HL-60/S4 treated with retinoic acid at 250 ng/mL for 4 days and 3 days (cell line): Measurements from ENCODE around the gene VWCE.

Source experiments
- in situ Hi-C: fragments of 300-500 bp; cut with MboI; formaldehyde crosslinking; loops from 2 replicates; pipeline ENCODE4 v1.7.0; 2022; ENCODE audit warnings: low sequenced_read_pairs

The VWCE gene

DNA sequence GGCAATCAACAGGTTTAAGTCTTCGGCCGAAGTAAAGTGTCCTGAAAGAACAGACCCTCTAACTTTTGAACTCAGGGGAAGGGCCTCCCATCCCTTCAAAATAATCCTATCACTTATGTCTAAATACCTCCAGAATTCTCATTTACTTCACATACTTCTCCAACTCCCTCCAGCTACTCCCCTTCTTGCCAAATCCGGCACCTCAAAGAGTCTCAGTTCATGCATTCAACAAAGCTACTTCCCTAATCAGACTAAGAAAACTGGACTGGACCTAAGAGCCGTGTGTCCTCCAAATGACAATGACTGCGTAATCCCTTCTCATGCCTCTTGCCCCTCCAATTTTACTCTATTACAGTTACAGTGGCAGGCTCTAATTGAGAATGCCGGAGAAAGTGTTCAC is 36.5 kb upstream of the VWCE start:
- in situ Hi-C loops, result no loop called here

DNA sequence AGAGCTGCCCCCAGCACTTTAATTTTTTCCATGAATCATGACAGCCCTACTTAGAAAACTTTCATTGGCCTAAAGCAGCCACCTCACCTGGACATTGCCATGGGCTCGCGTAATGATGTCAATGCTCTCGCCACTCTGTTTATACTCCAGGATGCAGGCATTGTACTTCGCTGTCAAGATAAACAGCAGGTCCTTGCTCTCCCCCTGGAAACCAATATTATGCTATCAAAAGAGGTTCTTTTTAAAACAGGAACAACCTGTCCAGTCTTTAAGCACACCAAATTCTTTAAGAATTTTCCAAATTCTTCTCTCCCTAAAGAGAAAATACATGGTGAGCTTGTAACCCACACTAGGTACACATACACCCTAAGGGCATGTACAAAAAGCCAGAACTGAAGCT is 34.8 kb upstream of the VWCE start:
- in situ Hi-C loops, result no loop called here

DNA sequence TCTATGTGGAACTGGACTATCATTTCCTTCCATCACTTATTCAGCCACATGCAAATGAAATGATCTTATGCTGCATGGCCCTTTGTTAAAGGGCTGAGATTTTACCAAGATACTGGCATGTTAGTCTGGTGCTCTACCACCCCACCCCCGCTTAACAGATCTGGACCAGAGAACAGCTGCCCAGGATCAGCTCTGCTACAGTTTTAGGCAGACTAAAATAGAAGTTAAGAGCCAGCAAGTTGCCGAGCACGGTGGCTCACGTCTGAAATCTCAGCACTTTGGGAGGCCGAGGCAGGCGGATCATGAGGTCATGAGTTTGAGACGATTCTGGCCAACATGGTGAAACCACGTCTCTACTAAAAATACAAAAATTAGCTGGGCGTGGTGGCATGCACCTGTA is 33.2 kb upstream of the VWCE start:
- in situ Hi-C loops, result no loop called here

DNA sequence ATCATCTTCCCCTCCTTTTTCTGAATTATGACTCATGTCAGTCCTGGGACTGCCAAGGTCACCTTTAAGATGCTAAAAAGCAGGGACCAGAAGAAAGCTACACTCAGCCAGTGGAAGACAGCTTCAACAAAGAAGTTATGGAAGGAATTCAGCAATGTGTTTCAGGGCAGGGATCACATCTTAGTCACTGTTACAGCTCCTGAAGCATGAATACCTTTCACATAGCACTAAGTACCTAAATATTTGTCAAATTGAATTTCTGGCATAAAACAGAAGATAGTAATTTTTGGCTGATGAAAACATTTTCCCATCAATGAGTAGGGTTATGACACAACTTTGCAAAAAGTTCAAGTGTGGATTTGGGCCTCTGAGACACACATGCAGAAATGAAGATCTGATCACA is 32.6 kb upstream of the VWCE start:
- in situ Hi-C loops, result no loop called here

DNA sequence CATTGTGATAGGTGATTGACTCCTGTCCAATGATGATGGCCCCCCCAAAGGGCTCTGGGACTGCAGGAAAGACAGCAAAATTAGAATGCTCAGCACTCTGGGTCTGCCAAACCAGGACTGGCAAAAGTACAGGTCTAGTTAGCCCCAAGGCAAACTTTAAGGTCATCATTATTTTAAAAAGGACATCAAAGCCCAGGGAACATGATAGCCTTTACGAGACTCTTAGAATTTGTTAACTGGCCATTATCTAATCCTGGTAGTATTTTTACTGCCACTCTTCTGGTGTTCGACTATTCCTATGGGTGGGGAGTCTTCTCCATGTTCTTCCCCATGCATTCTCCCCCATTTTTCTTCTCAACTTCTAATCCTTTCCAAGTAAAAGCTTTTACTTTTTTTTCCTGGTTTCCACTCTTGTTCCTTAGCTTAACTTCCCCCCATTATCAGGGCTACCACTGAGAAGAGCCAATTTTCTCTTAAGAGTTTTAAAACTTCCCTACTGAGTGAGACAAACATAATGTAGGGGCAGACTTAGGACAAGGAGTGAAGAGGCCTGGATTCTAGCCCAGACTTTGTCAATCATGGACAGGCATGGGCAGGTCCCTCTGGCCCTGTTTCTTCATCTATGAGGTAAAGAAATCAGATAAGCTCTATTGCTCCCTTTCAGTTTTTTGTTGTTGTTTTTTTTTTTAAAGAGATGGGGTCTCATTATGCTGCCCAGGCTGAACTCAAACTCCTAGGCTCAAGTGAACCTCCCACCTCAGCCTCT is 30.7 kb upstream of the VWCE start:
- in situ Hi-C loops, result no loop called here

DNA sequence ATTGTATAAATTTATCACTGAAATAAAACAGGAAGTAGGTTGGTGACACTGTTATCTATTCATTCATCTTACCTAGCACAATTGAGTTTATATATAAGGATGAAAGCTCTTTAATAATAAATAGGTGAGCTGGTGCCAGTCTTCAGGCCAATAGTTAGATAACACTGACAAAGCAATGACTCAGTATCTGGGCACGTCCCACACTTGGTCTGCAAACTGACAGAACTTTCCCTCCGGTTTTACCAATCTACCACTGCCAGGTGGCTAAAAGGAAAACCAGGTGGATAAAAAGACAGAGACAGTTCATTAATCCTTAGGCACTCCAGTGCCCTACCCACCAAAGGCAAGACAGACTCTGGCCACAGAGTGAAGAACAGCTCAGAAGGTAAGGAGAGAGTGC is 20.1 kb upstream of the VWCE start:
- in situ Hi-C loops, result no loop called here

DNA sequence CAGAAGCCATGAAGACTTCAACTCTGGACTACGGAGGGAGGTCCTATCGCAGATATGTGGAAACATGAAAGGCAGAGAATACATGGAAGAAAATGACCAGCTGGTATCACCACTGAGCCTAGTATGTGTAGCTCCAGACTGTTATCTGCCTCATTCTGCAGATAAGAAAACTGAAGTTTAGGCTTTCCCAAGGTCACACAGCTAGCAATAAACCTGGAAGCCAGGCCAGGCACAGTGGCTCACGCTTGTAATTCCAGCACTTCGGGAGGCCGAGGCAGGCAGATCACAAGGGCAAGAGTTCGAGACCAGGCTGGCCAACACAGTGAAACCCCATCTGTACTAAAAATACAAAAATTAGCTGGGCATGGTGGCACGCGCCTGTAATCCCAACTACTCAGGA is 15.6 kb upstream of the VWCE start:
- in situ Hi-C loops, result no loop called here

DNA sequence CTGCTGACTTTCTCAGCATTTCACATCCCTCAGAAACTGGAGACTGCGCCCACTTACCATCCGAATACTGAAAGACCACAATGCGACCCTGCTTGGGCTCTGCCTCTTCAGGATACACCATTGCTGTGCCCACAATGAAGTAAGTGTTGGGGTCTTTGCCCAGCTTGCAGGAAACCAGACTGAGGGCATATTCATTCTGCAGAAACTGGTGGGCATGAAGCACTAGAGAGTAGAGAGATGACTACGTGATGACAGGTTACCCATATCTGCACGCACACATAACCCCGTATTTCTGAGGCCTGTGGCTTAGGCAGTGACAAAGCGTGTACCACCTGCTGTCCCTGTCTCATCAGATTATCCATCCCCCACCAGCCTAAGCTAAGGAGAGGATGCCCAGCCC is 14.6 kb upstream of the VWCE start:
- in situ Hi-C loops, result no loop called here

DNA sequence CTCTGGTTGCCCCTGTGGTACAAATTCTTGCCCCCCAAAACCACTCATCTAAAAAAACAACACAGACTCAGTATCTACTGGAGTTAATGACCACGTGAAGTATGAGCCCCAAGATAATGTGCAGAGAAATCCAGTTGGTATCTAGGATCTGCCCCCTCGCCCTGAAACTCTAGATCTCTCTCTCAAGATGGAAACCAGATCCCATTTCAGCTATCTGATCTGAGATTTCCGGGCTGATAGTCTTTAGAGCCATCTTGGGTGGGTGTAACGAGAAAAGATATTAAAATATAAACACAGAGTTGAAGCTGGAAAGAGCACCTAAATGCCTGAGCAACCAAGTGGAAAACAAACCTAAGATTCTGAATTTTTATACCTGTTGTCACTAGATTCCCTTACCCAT is 14.0 kb upstream of the VWCE start:
- in situ Hi-C loops, result no loop called here

DNA sequence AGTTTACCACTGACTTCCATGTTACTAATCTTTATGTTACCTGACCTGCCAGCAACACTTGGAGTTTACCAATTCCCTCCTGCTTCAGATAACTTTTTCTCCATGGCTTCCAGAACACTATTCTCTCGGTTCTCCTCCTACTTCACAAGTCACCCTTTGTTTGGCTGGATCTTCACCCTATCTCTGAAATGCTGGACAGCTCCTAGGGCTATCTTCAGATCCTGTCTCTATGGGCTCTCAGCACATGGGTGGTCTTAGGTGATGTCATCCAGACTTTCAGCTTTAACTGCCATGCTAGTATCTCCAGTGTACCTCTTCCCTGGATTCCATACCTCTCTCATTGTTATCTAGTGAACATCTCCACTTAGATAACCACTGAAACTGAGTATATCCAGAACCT is 12.2 kb upstream of the VWCE start:
- in situ Hi-C loops, result no loop called here

DNA sequence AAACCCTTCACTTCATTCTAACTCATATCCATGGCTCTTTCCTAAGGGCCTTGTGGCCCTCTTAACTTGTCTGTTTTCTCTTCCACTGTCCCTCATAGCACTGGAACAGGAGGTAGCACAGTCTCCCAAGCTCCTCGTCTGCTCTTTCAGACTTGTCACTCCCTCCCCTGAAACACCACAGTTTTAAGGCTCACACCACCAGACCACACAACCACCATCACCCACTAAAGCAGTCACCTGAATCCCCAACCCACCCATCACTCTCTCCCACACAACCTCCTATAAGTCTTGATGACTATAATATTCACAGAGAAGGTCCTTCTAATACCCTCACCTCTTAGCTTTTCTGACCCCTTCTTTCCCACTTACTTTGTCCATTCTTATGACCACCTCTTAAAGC is 11.1 kb upstream of the VWCE start:
- in situ Hi-C loops, result no loop called here

DNA sequence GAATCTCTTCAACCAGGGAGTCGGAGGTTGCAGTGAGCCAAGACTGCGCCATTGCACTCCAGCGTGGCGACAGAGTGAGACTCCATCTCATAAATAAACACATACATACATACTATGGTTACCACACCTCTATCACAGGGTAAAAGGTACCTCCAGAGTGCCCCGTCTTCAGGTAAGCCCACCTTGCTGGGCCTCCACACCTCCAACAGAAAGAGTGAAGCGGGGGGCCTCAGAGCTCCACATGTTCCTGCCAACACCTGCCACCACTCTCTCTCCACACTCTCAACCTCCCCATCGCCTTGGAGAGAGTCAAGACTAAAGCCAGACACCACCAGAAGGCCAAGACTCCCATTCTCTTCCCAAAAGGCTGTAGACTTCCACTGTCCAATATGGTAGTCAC is 10.3 kb upstream of the VWCE start:
- in situ Hi-C loops, result no loop called here

DNA sequence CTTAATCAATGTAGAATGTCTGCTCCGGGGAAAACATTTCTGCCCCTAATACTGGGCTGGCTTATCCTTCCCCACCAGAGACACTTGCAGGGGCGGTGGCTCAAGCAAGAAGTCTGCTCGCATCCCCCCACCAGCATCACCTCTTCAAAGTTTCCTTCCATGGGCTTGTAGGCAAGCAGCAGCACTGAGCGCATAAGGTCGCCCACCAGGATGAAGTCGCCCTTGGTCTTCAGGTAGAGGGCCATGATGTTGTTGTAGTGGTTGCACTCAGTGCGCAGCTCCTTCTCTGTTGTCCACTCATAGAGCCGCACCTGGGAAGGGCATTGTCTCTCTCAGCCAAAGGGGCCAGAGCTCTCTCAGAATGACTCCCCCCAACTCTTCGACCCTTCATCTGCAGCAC is 8.6 kb upstream of the VWCE start:
- in situ Hi-C loops, result no loop called here

DNA sequence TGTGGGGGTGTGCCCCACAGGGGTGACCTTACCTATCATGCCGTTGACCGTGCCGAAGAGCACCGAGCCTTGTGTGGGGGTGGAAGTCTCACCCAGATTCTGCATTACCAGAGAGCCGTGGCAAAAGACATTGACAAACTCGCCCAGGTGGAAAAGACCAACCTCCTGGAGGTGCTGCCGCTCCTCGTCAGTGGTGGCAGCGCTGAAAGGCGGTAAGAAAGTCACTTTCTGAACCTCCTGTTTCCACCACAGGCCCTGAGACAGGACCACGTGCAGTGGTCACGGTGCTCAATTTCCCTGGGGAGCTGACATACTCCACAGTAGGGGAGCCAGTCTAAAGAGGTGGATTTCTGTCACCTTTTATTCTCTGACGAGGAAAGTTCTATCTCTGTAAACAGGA is 7.4 kb upstream of the VWCE start:
- in situ Hi-C loops, result no loop called here

DNA sequence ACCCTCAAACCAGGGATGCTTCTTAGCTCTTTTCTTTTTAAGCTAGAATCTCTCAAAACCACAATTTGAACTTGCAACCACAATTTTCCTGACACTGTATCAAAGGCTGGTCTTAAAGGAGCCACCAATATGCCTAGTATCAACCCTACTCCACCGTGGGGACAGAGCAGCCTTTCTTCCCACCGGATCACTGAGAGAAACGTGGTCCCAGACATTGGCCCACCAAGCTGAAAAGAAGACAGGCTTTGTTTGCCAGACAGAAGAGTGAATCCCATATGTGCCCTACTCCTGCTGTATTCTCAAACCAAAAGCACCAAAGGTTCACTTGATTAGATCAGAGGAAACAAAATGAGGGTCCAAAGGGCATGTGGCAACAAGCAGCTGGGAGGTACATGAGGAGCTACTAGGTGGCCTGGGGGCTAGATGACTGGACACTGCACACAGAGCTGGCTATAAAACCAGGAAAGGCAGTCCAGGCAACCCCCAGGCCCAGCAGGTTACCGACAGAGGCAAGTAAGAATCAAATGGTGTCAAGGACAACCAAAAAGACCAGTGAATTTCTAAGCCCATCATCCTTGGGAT is 3.6 kb upstream of the VWCE start:
- in situ Hi-C loops, result no loop called here

DNA sequence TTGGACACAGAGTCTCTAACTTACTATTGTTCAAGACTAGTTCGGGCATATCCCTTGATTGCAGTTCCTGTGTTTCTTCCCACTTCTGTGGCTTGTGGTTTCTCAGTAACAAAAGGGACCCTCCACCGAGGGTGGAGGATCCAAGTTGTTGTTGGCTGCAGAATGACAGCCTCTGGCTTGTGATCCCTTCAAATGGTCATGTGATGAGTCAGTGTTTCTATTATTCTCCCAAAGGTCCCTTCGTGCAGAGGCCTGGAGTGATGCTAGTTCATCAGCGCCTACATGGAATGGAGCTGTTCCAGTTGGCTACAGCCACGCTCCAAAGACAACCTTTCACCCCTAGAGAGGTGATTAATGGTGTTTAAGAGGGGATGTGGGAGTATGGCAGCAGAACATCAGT is 2.6 kb upstream of the VWCE start:
- in situ Hi-C loops, result no loop called here

DNA sequence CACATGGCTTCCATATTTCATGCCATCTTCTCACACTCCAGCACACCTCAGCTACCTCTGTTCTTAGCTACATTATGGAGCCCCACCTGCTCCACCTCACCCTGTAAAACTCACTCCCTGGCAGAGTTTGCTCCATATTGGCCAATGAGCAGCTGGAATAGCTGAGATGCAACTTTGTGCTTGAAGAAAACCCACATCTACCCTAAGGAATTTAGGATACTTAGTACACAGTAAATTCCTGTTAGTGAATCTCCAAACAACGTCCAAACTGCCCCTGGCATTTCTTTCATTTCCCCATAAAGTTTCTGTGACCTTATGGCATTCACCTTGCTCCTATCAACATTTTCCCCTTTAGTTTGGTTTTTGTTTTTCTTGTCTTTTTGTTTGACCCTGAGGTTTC is 2.2 kb upstream of the VWCE start:
- in situ Hi-C loops, result no loop called here

DNA sequence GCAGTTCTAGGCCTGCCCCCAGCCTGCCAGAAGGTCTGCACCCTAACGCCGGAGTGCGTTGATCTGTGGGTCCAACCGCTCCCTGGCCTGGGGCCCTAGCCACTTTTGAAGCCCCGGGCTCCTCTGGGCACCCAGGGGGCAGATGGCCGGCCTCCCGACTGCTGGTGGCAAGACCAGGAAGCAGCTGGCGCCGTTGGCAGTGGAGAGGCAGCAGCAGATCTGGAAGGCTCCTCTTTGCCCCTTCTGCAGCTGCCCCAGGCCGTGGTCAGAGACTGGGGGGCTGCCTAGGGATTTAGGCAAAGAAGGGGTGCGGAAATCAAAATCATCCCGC is 445 bp upstream of the VWCE start:
- in situ Hi-C loops, result no loop called here

DNA sequence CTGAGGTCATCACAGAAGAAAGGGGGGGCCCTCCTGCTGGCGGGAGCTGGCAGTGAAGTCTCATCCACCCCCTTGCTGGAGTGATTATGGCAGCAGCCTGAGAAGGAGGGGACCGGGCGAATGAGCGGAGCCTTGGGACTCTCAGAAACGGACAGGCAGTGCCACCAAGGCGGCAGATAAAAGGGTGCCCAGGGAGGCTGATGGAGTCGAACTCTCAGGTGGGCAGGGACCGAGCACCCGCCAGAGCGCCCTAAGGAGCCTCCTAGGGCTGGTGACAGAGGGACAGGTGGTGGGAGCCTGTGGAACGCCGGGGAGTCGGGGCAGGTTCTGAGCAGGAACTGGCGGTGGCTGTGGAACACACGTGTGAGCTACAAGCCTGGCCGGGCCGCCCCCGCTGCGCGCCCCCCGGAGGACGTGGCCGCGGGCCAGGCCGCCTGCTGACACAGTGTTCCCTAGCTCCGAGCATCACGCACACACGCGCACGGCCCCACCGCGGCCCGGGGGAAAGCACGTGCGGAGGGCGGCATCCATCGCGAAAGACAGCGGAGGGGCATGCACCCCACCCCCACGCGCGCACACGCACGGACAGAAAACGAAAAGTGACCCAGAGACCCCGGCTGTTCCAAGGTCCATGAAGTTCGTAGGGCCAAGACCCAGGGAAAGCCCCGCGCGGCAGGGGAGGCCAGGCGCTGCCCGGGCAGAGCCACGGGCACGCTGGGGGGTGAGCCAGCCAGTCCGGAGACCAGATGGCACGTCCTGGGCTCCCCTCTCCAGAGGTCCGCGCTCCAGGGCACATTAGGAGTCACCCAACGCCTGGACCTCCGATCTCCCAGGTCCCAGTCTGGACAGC is 1.0 kb downstream of the VWCE start:
- in situ Hi-C loops, result no loop called here

DNA sequence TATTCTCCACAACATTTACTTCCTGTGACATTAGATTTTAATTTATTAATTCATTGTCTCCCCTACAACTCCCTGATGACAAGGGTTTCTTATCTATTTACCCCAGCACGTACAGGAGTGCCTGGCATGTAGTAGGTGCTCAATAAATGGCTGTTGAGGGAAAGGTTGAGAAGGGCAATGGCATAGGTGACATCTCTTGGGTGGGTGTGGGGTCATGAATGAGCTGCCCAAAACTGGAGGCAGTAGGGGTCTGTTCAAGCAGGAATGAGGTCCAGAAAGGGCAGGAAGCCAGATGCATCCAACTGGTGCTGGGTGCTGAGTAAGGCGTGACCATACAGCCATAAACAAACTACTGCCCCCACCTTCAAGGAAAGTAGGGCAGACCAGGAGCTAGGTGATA is 2.8 kb downstream of the VWCE start:
- in situ Hi-C loops, result no loop called here

DNA sequence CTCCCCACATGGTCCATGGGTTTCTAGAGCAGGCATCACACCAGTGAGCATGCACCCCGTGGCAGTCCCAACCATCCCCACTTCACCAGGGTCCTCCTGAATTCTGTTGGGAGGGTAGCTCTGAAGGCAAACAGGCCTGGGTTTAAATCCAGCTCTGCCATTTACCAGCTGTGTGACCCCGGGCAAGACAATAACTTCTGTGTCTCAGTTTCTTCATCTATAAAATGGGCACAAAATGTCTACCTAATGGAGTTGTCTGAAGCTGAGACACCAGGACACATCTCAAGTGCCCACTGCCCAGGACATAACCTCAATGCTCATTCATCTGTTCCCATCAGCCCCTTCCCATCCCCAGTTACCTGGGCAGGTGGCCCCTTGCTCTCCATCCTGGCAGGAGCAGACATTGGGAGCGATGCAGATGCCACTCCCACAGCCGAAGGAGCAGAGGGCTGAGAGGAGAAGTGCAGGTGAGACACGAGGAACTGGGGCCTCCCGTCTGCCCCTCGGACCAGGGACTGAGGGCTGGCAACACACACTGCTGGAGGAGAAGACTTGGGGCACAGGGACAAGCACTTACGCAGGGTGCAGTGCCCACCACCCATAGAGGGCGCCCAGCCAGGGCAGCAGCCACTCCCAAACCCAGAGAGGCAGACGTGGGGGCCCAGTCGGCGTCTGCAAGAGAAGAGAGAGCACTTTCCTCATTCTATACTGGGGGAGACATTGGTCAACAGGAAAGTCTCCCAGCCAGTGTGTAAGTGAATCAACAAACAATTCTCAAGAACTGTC is 4.0 kb downstream of the VWCE start:
- in situ Hi-C loops, result no loop called here
